HFFc6 (cell line): ENCODE results near the gene PABPC4L. TPM values are rescaled to one million over a fixed set of nuclear protein-coding genes. Genes with fewer than 3 reads are reported as not detected.

Source experiments
- DNase-seq: peaks from one replicate; pipeline ENCODE4 v3.0.0-alpha.2; 2018
- H3K27ac Mint-ChIP-seq: 2 replicates; pipeline ENCODE4 v1.8.0; 2020; ENCODE audit warnings: mild to moderate bottlenecking, mixed read lengths
- H3K27me3 Mint-ChIP-seq: 2 replicates; pipeline ENCODE4 v1.8.0; 2021; ENCODE audit warnings: mild to moderate bottlenecking, moderate library complexity, mixed read lengths; ENCODE audit not compliant: insufficient read depth
- H3K36me3 Mint-ChIP-seq: 2 replicates; pipeline ENCODE4 v1.8.0; 2021; ENCODE audit warnings: low read depth, mixed read lengths
- H3K4me1 Mint-ChIP-seq: 2 replicates; pipeline ENCODE4 v1.8.0; 2020; ENCODE audit warnings: low read depth, mixed read lengths
- H3K4me3 Mint-ChIP-seq: 2 replicates; pipeline ENCODE4 v1.8.0; 2020; ENCODE audit warnings: mild to moderate bottlenecking, moderate library complexity, mixed read lengths
- H3K9me3 Mint-ChIP-seq: 2 replicates; pipeline ENCODE4 v1.8.0; 2020; ENCODE audit warnings: mild to moderate bottlenecking, mixed read lengths
- CTCF ChIP-seq: fragments of 200-600 bp; sonication (generic); IDR thresholded peaks from 2 replicates; pipeline ENCODE4 v1.5.0; 2021; ENCODE audit warnings: antibody characterized with exemption, mild to moderate bottlenecking
- total RNA-seq, 6 experiments: library from RNA; stranded (reverse); fragmentation: NEBNext Ultra II Directional; extraction: Animal tissue kit (Norgen Biotek cat#: 25700); gene quantifications; 2 replicates in 1 of 6; 3 replicates in 5 of 6; pipeline ENCODE4 v1.2.3, GENCODE V29; 2021

Gene PABPC4L
- total RNA-seq, 6 experiments from 2014 or later: 0.61 to 2.9 (median 0.67) TPM

- no peak overlapping the region for H3K4me3 Mint-ChIP-seq
- H3K9me3 Mint-ChIP-seq: peaks cover 6% of the 10 kb centered on the region
- H3K4me1 Mint-ChIP-seq: peaks cover 12% of the 10 kb centered on the region; the same call in 1 of the 2 replicates
- no peak for TF ChIP-seq CTCF
- H3K27me3 Mint-ChIP-seq: peaks cover 2% of the 10 kb centered on the region; the same call in 1 of the 2 replicates
- no peak for DNase-seq
- H3K27ac Mint-ChIP-seq: no peak overlapping the region; the same call in 1 of the 2 replicates
- no peaks in the 10 kb centered on the region; the same call in 1 of the 2 replicates for H3K36me3 Mint-ChIP-seq
These were observed 22.9 kb downstream of the PABPC4L start for GRCh38 chr4:134178706-134179105.

GRCh38 chr4:134174271-134174670, 27.3 kb downstream of the PABPC4L start:
- H3K9me3 Mint-ChIP-seq: no peaks in the 10 kb centered on the region
- peaks cover 12% of the 10 kb centered on the region; the same call in 1 of the 2 replicates for H3K4me1 Mint-ChIP-seq

DNA sequence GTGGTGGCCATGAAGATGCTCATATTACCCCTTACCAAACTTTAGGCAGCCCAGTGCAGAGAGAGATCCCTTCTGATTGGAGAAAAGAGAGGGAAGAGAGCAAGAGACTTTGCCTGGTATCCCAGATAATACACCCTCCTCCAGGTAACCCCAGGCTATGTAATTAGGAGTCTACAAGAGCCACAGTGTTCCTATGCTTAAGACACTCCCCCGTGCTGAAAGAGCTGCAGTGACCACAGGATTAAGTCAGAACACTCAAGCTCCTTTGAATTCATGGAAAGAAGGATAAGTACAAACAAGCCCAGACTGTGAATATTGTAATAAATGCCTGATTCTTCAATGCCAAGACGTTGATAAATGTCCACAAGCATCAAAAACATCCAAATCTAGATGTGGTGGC, 41.4 kb downstream of the PABPC4L start:
- Mint-ChIP-seq H3K36me3 (no peaks in the 10 kb centered on the region), H3K27me3 (no peaks in the 10 kb centered on the region), H3K9me3 (no peaks in the 10 kb centered on the region; the same call in 1 of the 2 replicates), H3K4me1 (no peaks in the 10 kb centered on the region; the same call in 1 of the 2 replicates), H3K4me3 (no peak overlapping the region), H3K27ac (no peak overlapping the region)
- no peak for TF ChIP-seq CTCF
- DNase-seq: no peak

More at GRCh38 chr4:134174271-134174670, 27.3 kb downstream of the PABPC4L start:
- H3K4me3 Mint-ChIP-seq: no peak overlapping the region
- no peaks in the 10 kb centered on the region; the same call in 1 of the 2 replicates for H3K36me3 Mint-ChIP-seq
- H3K27me3 Mint-ChIP-seq: no peaks in the 10 kb centered on the region
- no peak for TF ChIP-seq CTCF
- H3K27ac Mint-ChIP-seq: no peak overlapping the region
- no peak for DNase-seq

DNA sequence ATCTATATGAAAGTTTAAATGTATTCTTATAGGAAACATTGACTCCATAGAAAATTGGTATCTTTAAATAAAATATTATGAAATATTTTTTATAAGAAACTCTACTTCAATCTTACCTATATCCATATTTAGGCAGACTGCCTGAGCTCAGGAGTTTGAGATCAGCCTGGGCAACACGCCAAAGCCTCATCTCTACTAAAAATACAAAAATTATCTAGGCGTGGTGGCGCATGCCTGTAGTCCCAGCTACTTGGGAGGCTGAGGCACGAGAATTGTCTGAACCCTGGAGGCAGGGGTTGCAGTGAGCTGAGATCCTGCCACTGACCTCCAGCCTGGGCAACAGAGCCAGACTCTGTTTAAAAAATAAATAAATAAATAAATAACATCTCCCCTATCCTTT, 47.5 kb downstream of the PABPC4L start:
- no peak overlapping the region for H3K27ac Mint-ChIP-seq
- no peaks in the 10 kb centered on the region for H3K36me3 Mint-ChIP-seq
- H3K9me3 Mint-ChIP-seq: no peaks in the 10 kb centered on the region
- no peak overlapping the region for H3K4me3 Mint-ChIP-seq
- DNase-seq: no peak
- H3K4me1 Mint-ChIP-seq: no peaks in the 10 kb centered on the region
- H3K27me3 Mint-ChIP-seq: peaks cover 2% of the 10 kb centered on the region; the same call in 1 of the 2 replicates
- TF ChIP-seq CTCF: no peak

DNA sequence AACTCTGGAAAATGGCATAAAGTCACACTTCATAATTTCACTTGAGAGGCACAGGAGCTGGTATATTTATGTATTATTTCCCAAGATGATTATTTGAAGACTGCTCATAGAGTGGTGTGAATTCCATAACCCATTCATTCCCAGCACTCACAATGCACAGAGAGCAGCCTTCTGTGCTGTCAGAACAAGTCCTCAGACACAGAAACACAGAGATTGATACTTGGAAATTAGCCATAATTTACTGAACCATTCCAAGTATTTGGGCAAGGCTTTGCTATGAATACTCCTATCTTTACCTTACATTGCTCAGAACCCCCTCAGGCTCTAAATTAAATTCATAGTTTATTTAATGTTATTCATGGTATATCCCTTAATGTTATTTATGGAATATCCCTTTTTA, 53.6 kb downstream of the PABPC4L start:
- no peak for TF ChIP-seq CTCF
- H3K4me3 Mint-ChIP-seq: no peak overlapping the region
- H3K4me1 Mint-ChIP-seq: no peaks in the 10 kb centered on the region
- H3K27me3 Mint-ChIP-seq: peaks cover 2% of the 10 kb centered on the region; the same call in 1 of the 2 replicates
- H3K27ac Mint-ChIP-seq: no peak overlapping the region
- H3K9me3 Mint-ChIP-seq: peaks cover 7% of the 10 kb centered on the region; the same call in 1 of the 2 replicates
- DNase-seq: no peak
- 0 out of 2 replicates have a peak, but pooled peaks cover 4% of the 10 kb centered on the region for H3K36me3 Mint-ChIP-seq
